HG03060 (cell line): ENCODE measurements around the gene POPDC3.
"Not testable (repeated sequence)": the region's sequence is repeated elsewhere in the genome, so short reads cannot be mapped to it uniquely, and the experiment has no call there.

ENCODE experiments used
- ATAC-seq: cut with Tn5 transposase; IDR thresholded peaks from one replicate; pipeline ENCODE4 v1.9.1; 2021; ENCODE audit warnings: low read depth, moderate number of reproducible peaks; ENCODE audit not compliant: unreplicated experiment

Gene POPDC3

GRCh38 chr6:105199711-105200110, 19.9 kb upstream of the POPDC3 start:
- ATAC-seq, result no peak

- no peak for ATAC-seq
These were observed 16.3 kb upstream of the POPDC3 start for GRCh38 chr6:105196076-105196475.

GRCh38 chr6:105194591-105194990, 14.8 kb upstream of the POPDC3 start:
- ATAC-seq, result no peak

GRCh38 chr6:105194106-105194505, 14.3 kb upstream of the POPDC3 start:
- no peak for ATAC-seq

- no peak for ATAC-seq
These were observed 13.8 kb upstream of the POPDC3 start for GRCh38 chr6:105193647-105194046.

- no peak for ATAC-seq
These were observed 13.1 kb upstream of the POPDC3 start for GRCh38 chr6:105192707-105193465.

GRCh38 chr6:105191351-105191750, 11.5 kb upstream of the POPDC3 start:
- no peak for ATAC-seq

GRCh38 chr6:105189026-105189820, 9.4 kb upstream of the POPDC3 start:
- no peak for ATAC-seq

- no peak for ATAC-seq
These were observed 8.4 kb upstream of the POPDC3 start for GRCh38 chr6:105188251-105188650.

- ATAC-seq, result no peak
These were observed 6.8 kb upstream of the POPDC3 start for GRCh38 chr6:105186576-105186975.

- ATAC-seq, result no peak
These were observed 5.1 kb upstream of the POPDC3 start for GRCh38 chr6:105184921-105185320.

- no peak for ATAC-seq
These were observed 2.2 kb upstream of the POPDC3 start for GRCh38 chr6:105181981-105182515.

GRCh38 chr6:105178636-105179035, 1.2 kb downstream of the POPDC3 start:
- no peak for ATAC-seq

GRCh38 chr6:105178110-105178509, 1.7 kb downstream of the POPDC3 start:
- ATAC-seq, result no peak

- ATAC-seq, result no peak
These were observed 2.3 kb downstream of the POPDC3 start for GRCh38 chr6:105177556-105177955.

- ATAC-seq, result no peak
These were observed 5.3 kb downstream of the POPDC3 start for GRCh38 chr6:105174512-105174911.

- ATAC-seq, result not testable (repeated sequence)
These were observed 7.3 kb downstream of the POPDC3 start for GRCh38 chr6:105172515-105172914.

- no peak for ATAC-seq
These were observed 9.8 kb downstream of the POPDC3 start for GRCh38 chr6:105170059-105170458.

- no peak for ATAC-seq
These were observed 11.9 kb downstream of the POPDC3 start for GRCh38 chr6:105167914-105168313.

GRCh38 chr6:105164418-105164817, 15.4 kb downstream of the POPDC3 start:
- no peak for ATAC-seq

- no peak for ATAC-seq
These were observed 16.6 kb downstream of the POPDC3 start for GRCh38 chr6:105163183-105163582.

- no peak for ATAC-seq
These were observed 17.4 kb downstream of the POPDC3 start for GRCh38 chr6:105162377-105162776.
